Endothelial cell of umbilical vein (primary cell): ENCODE data around the gene LDLRAD4. TPM values are rescaled to one million over a fixed set of nuclear protein-coding genes. Genes with fewer than 3 reads are reported as not detected.

Experiments
- Bru-seq: library from RNA; stranded (reverse); fragments of 400-500 nt; gene quantifications from one replicate; lab custom pipeline; 2021; lab: Mats Ljungman, UMichigan
- BruChase-seq, 2 experiments: library from RNA; stranded (reverse); fragments of 400-500 nt; gene quantifications; one replicate each; lab custom pipeline; 2021; lab: Mats Ljungman, UMichigan
- BruUV-seq: library from RNA; stranded (reverse); fragments of 400-500 nt; replicated peaks from 2 replicates; lab custom pipeline; 2021; lab: Mats Ljungman, UMichigan
- CTCF ChIA-PET: fragments of 300-600, 350-600 bp; sonication (Branson Sonifier 250); formaldehyde crosslinking; loops from one replicate; lab custom pipeline; 2021; ENCODE audit warnings: antibody characterized with exemption, inconsistent platforms; lab: Charles Lee
- POLR2A ChIA-PET: fragments of 300-600, 350-600 bp; sonication (Branson Sonifier 250); formaldehyde crosslinking; loops from one replicate; lab custom pipeline; 2021; ENCODE audit warnings: antibody characterized with exemption, inconsistent platforms; lab: Charles Lee
- DNase-seq: peaks from one replicate; pipeline ENCODE4 v3.0.0-alpha.2; 2011; ENCODE audit warnings: low read depth, low spot score
- FAIRE-seq: peaks from 2 replicates; lab custom pipeline; 2011; peaks lifted over from hg19 to GRCh38; lab: Jason Lieb, UNC
- H2AFZ ChIP-seq: 2 replicates; pipeline ENCODE4 v1.6.0; 2012; ENCODE audit warnings: low read depth, low read length, control low read depth, inconsistent platforms
- H3K27ac ChIP-seq: 2 replicates; pipeline ENCODE4 v1.5.1; 2011; ENCODE audit warnings: low read depth, mild to moderate bottlenecking, control low read depth, low read length, moderate library complexity; ENCODE audit not compliant: insufficient read depth
- H3K27me3 ChIP-seq, 2 experiments: 2 replicates each; pipeline versions ENCODE4 v1.6.0 to v1.6.1; 2011; ENCODE audit warnings: low read length in 2 of 2, mixed read lengths in 1 of 2; ENCODE audit not compliant: control insufficient read depth in 2 of 2, insufficient read depth in 2 of 2
- H3K36me3 ChIP-seq, 2 experiments: 2 replicates in 1 of 2; 3 replicates in 1 of 2; pipeline ENCODE4 v1.5.1; 2011; ENCODE audit warnings: low read length in 2 of 2, mild to moderate bottlenecking in 1 of 2, moderate library complexity in 1 of 2; ENCODE audit not compliant: control insufficient read depth in 2 of 2, insufficient read depth in 2 of 2; ENCODE audit errors: extremely low read depth in 1 of 2
- H3K4me1 ChIP-seq: 3 replicates; pipeline ENCODE4 v1.5.1; 2011; ENCODE audit warnings: mild to moderate bottlenecking, low read length; ENCODE audit not compliant: control insufficient read depth, insufficient read depth; ENCODE audit errors: extremely low read depth
- H3K4me2 ChIP-seq: 2 replicates; pipeline ENCODE4 v1.6.1; 2011; ENCODE audit warnings: low read length, control low read depth, mixed read lengths; ENCODE audit not compliant: insufficient read depth
- H3K4me3 ChIP-seq, 3 experiments: fragments of 200-600 bp in 1 of 3; sonication (generic), shearing (Covaris generic) in 1 of 3; replicated peaks in 1 of 3; 2 replicates each; pipeline ENCODE4 v1.5.1; 2011 to 2016; ENCODE audit warnings: control low read depth in 3 of 3, low read length in 3 of 3, mild to moderate bottlenecking in 2 of 3, inconsistent platforms in 1 of 3, low read depth in 1 of 3, moderate library complexity in 1 of 3; ENCODE audit not compliant: insufficient read depth in 1 of 3
- H3K79me2 ChIP-seq: 2 replicates; pipeline ENCODE4 v1.6.0; 2012; ENCODE audit warnings: low read length, inconsistent platforms; ENCODE audit not compliant: control insufficient read depth, insufficient read depth
- H3K9ac ChIP-seq: replicated peaks from 2 replicates; pipeline ENCODE3; 2011; ENCODE audit warnings: low read length, control low read depth; ENCODE audit not compliant: insufficient read depth; ENCODE audit errors: extremely low read depth
- H3K9me1 ChIP-seq: replicated peaks from 3 replicates; pipeline ENCODE4 v1.6.0; 2011; ENCODE audit warnings: mild to moderate bottlenecking, low read length; ENCODE audit not compliant: control insufficient read depth, insufficient read depth; ENCODE audit errors: extremely low read depth
- H3K9me3 ChIP-seq: replicated peaks from 2 replicates; pipeline ENCODE4 v1.5.1; 2012; ENCODE audit warnings: low read length, inconsistent platforms; ENCODE audit not compliant: control insufficient read depth, insufficient read depth
- H4K20me1 ChIP-seq: replicated peaks from 2 replicates; pipeline ENCODE3; 2011; ENCODE audit warnings: mild to moderate bottlenecking, low read length; ENCODE audit not compliant: control insufficient read depth, insufficient read depth; ENCODE audit errors: extremely low read depth
- EZH2 ChIP-seq: IDR thresholded peaks from 2 replicates; pipeline ENCODE4 v1.6.1; 2012; ENCODE audit warnings: borderline replicate concordance, low read depth, mild to moderate bottlenecking, moderate library complexity, low read length, inconsistent platforms; ENCODE audit not compliant: severe bottlenecking
- GATA2 ChIP-seq: IDR thresholded peaks from 2 replicates; pipeline ENCODE4 v1.7.0; 2011; ENCODE audit warnings: low read depth, mild to moderate bottlenecking, moderate library complexity, mixed read lengths, low read length; ENCODE audit not compliant: insufficient read length, insufficient read depth
- JUN ChIP-seq: IDR thresholded peaks from 2 replicates; pipeline ENCODE4 v1.6.1; 2011; ENCODE audit warnings: borderline replicate concordance, low read depth; ENCODE audit not compliant: insufficient read length, insufficient read depth
- MYC ChIP-seq: IDR thresholded peaks from one replicate; pipeline ENCODE4 v1.6.1; 2011; ENCODE audit warnings: mild to moderate bottlenecking, low read depth, low read length
- dilution Hi-C: fragments of 300-500 bp; cut with MboI; formaldehyde crosslinking; loops from one replicate; pipeline ENCODE4 v1.15.0; 2019; ENCODE audit warnings: low sequenced_read_pairs; ENCODE audit not compliant: extremely low pct_ligation_motif_present
- intact Hi-C: fragments of 100-400 bp; cut with micrococcal nuclease; formaldehyde crosslinking; loops from one replicate; pipeline ENCODE4 v1.10.0; 2022
- long read RNA-seq: library from polyadenylated mRNA; stranded (forward); transcript quantifications from one replicate; pipeline ENCODE4 v2.0.0, GENCODE V29; 2021
- polyA minus RNA-seq, 3 experiments: library from RNA; depleted of rRNA, polyadenylated mRNA; stranded (reverse); fragments of >200 nt; gene quantifications; 1 replicate in 1 of 3; 2 replicates in 2 of 3; pipeline ENCODE4 v1.2.3, GENCODE V29; 2011
- polyA plus RNA-seq, 4 experiments: library from polyadenylated mRNA; depleted of rRNA in 3 of 4; stranded (reverse) in 3 of 4; unstranded in 1 of 4; fragments of >200 nt; gene quantifications; 2 replicates each; pipeline versions ENCODE4 v1.2.1 to v1.2.3, GENCODE V29; 2011 to 2012; ENCODE audit warnings: missing spikeins in 1 of 4
- total RNA-seq: library from RNA; stranded (reverse); gene quantifications from 2 replicates; pipeline ENCODE4 v1.2.3, GENCODE V29; 2021

LDLRAD4 gene
- total RNA-seq (6.5 and 7.2 TPM in 2 replicates), polyA plus RNA-seq (5.2 and 5.3 TPM in 2 replicates), polyA minus RNA-seq (19.6 and 20.5 TPM in 2 replicates), Bru-seq, nascent RNA (percentile 45 among the genes with signal in this experiment), BruChase-seq, experiment 1, labeled RNA remaining after a 6-hour chase (percentile 37 among the genes with signal in this experiment), BruChase-seq, experiment 2, labeled RNA remaining after a 2-hour chase (percentile 46 among the genes with signal in this experiment)
- polyA plus RNA-seq (2011; cell fraction: cytosol; rRNA removed), result 2.6 and 3.1 TPM in 2 replicates
- 7.2 and 7.7 TPM in 2 replicates for polyA plus RNA-seq (2011; cell fraction: nucleus; rRNA removed)
- polyA plus RNA-seq (2012), result 1.2 and 2.7 TPM in 2 replicates
- polyA minus RNA-seq (2011; cell fraction: cytosol; rRNA and poly(A)+ RNA removed), result not detected
- 18.2 and 29.6 TPM in 2 replicates for polyA minus RNA-seq (2011; cell fraction: nucleus; rRNA and poly(A)+ RNA removed)
- long read RNA-seq, partial matches to known transcripts, result 5 of 12 reads
- long read RNA-seq, other reads (novel, unspliced or antisense), result 7 of 12 reads

DNA sequence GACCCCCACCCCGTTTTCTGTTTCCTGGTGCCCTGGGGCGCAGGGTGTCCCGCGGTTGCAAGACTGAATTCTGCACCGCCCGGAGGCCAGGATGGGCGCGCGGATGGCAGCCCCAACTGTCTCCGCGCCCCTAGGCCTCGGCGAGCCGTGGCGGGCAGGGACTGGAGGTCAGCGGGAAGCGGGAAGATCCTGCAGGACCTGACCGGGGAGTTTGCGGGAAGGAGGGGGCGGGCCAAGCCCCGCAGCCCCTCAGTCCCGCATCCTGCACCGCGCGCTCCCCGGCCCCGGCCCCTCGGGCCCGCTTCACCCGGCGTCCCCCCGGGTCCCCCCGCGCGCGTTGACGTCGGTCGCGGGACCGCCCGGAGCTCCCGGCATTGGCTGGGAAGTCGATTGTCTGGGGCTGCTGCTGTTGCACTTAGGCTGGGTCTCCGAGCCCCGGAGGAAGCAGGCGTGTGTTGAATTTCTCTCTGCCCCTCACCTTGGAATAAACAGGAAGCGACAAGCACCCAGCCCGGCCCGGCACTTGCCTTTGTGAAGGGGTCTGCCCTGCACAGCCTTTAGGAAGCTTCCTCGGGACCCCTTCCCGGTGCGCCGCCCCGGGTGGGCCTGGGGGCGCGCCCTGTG is at the start of gene LDLRAD4:
Gene LDLRAD4, plus strand, starts transcription at position 393 of the 624 bp plus-strand sequence.
- peak; percentile 92 for TF ChIP-seq EZH2
- no peak for TF ChIP-seq JUN
- TF ChIP-seq GATA2, result no peak
- no peak for TF ChIP-seq MYC
- Histone ChIP-seq H3K79me2 (no peaks in the 10 kb centered on the region), H3K27ac (no peak within 1 kb of the TSS), H2AFZ (peak within 1 kb of the TSS; percentile 44), H3K27me3 (peaks cover 48 to 85% of the 10 kb centered on the region in 2 experiments), H3K9me3 (no peaks in the 10 kb centered on the region), H4K20me1 (no peaks in the 10 kb centered on the region), H3K9ac (no peak within 1 kb of the TSS), H3K36me3 (no peaks in the 10 kb centered on the region), H3K4me3 (peak within 1 kb of the TSS; percentile 30 to 55 (median 36)), H3K9me1 (no peaks in the 10 kb centered on the region), H3K4me1 (peaks cover 6% of the 10 kb centered on the region), H3K4me2 (peak within 1 kb of the TSS; percentile 53)
- POLR2A ChIA-PET, result no interaction called here
- CTCF ChIA-PET, result interaction anchor here (0.7 to 6.8 kb wide), 3 partner anchors 11 to 311 kb away, joined by 3 to 195 read pairs (median 4); no protein-coding TSS in a partner anchor
- FAIRE-seq, result no peak
- dilution Hi-C loops (no loop called here), intact Hi-C loops (loop anchor here (5.0 kb wide), 1 partner anchor 584 kb away; no protein-coding TSS in a partner anchor)
- no TSS peak for BruUV-seq
- DNase-seq, result peak; percentile 34
